ENCODE data around the gene GRWD1. TPM values are rescaled to one million over a fixed set of nuclear protein-coding genes. Genes with fewer than 3 reads are reported as not detected.

The GRWD1 gene
- total RNA-seq, result 36.2 and 38.4 TPM in 2 replicates
- long read RNA-seq, full-length matches to known transcripts, result 92 of 94 reads
- long read RNA-seq, partial matches to known transcripts, result 2 of 94 reads
- long read RNA-seq, other reads (novel, unspliced or antisense), result 0 of 94 reads

- H3K4me3 Mint-ChIP-seq (ENCODE audit: unreplicated experiment), result peak within 1 kb of the TSS; percentile 92
- H3K27me3 Mint-ChIP-seq (ENCODE audit: unreplicated experiment), result no peaks in the 10 kb centered on the region
- H3K9me3 Mint-ChIP-seq (ENCODE audit: unreplicated experiment), result no peaks in the 10 kb centered on the region
- peaks cover 20% of the 10 kb centered on the region for H3K36me3 Mint-ChIP-seq (ENCODE audit: unreplicated experiment)
- TF ChIP-seq CTCF (IDR thresholded peaks at IDR 0.05), result peak; percentile 6
- peak; percentile 96 for DNase-seq (ENCODE audit: extremely low spot score, unreplicated experiment)
- H3K27ac Mint-ChIP-seq (ENCODE audit: unreplicated experiment), result peak within 1 kb of the TSS; percentile 99
- H3K4me1 Mint-ChIP-seq (ENCODE audit: unreplicated experiment), result peaks cover 14% of the 10 kb centered on the region
These were observed at the start of gene GRWD1 for GRCh38 chr19:48445606-48446481. Gene GRWD1, plus strand, starts transcription at chr19:48445983. Its CDS starts 23 bp downstream, at chr19:48446006.

DNA sequence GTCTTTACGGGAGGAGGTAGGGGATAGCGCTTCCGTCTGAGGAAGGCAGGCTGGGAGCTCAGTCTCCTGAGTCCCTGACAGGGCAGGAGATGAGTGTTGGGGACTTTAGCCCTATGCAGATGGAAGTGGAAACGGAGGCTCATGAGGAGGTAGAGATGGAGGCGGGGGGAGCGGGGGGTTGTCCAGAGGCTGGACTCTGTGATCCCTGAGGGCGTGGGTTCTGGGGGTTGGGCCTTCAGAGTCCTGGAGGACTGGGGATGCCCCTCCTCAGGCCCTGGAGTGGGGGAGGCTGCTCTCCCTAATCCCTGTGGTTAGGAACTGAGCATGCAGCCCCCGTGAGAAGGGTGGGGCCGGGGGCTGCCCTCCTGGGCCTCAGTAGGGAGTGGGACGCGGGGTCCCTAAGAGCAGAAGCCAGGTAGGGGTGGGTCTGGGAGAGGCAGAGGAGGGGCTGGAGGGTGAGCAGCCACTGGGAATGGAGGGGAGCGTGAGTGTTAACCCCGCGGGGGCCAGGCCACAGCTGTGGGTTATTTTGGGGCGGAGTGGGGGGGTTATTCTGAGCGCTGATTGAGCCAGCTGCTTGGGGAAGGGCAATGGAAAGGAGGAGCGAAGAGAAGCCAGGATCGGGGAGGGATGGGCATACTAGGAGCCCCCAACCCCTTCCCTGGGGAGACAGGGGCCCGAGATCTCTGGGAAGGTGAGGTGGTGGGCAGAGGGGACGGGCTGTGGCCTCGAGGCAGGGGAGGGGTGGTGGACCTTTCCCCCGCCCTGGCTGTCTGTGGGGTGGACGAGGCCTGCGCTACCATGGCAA lies 49.6 kb upstream of the GRWD1 start:
- Mint-ChIP-seq H3K27ac (ENCODE audit: unreplicated experiment) (no peak overlapping the region), H3K27me3 (ENCODE audit: unreplicated experiment) (peaks cover 10% of the 10 kb centered on the region), H3K4me3 (ENCODE audit: unreplicated experiment) (peak overlapping the region; percentile 26), H3K36me3 (ENCODE audit: unreplicated experiment) (no peaks in the 10 kb centered on the region), H3K9me3 (ENCODE audit: unreplicated experiment) (no peaks in the 10 kb centered on the region), H3K4me1 (ENCODE audit: unreplicated experiment) (peaks cover 50% of the 10 kb centered on the region)
- no peak for TF ChIP-seq CTCF (IDR thresholded peaks at IDR 0.05)
- DNase-seq (ENCODE audit: extremely low spot score, unreplicated experiment), result no peak

GRCh38 chr19:48396824-48397176 lies 49.0 kb upstream of the GRWD1 start:
- Mint-ChIP-seq H3K4me1 (ENCODE audit: unreplicated experiment) (peaks cover 48% of the 10 kb centered on the region), H3K9me3 (ENCODE audit: unreplicated experiment) (no peaks in the 10 kb centered on the region), H3K4me3 (ENCODE audit: unreplicated experiment) (no peak overlapping the region), H3K27me3 (ENCODE audit: unreplicated experiment) (peaks cover 10% of the 10 kb centered on the region), H3K27ac (ENCODE audit: unreplicated experiment) (no peak overlapping the region), H3K36me3 (ENCODE audit: unreplicated experiment) (no peaks in the 10 kb centered on the region)
- no peak for DNase-seq (ENCODE audit: extremely low spot score, unreplicated experiment)
- no peak for TF ChIP-seq CTCF (IDR thresholded peaks at IDR 0.05)

DNA sequence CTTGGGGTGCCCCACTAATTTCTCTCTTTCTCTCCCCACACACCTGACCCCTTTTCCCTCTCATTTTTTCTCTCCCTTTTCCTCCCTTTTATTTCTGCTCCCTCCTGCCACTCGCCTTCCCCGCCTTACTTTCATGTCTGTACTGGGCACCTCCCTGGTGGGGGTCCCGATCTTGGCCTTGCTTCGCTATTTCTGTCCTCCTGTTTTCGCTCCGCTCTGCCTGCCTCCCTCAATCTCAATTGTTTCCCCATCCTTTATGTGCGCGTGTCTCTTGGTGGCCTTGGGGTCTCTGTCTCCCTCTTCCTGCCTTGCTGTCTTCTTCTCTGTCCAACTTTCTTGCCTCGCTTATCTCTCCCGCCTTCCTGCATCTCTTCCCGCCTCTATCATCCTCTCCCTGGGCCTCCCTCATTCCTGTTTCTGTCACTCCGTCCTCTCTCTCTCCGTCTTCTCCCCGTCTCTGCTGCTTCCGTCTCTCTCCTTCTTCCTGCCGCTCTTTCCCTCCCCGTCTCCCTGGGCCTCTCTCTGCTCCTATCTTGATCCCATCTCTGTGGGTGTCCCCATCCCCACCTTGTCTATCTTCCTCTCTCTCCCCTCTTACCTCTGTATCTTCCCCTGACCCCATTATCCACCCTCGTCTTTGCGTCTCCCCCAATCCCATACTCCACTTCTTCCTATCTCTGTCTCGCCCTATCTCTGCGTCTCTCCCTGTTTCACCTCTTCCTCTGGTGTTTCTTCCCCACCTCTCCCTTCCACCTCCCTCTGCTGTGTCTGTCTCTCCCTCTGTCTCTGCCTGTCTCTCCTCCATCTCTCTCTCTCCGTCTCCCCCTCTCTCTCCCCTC lies 48.3 kb upstream of the GRWD1 start:
- no peaks in the 10 kb centered on the region for H3K36me3 Mint-ChIP-seq (ENCODE audit: unreplicated experiment)
- H3K4me1 Mint-ChIP-seq (ENCODE audit: unreplicated experiment), result peaks cover 46% of the 10 kb centered on the region
- peak overlapping the region; percentile 83 for H3K4me3 Mint-ChIP-seq (ENCODE audit: unreplicated experiment)
- peak overlapping the region; percentile 68 for H3K27ac Mint-ChIP-seq (ENCODE audit: unreplicated experiment)
- no peaks in the 10 kb centered on the region for H3K9me3 Mint-ChIP-seq (ENCODE audit: unreplicated experiment)
- DNase-seq (ENCODE audit: extremely low spot score, unreplicated experiment), result no peak
- no peak for TF ChIP-seq CTCF (IDR thresholded peaks at IDR 0.05)
- H3K27me3 Mint-ChIP-seq (ENCODE audit: unreplicated experiment), result peaks cover 10% of the 10 kb centered on the region
